OCI-LY1 (cell line): ENCODE results near the gene LRG1.

ENCODE experiments used
- H2AFZ ChIP-seq: fragments of 200-600 bp; sonication (generic), shearing (Covaris generic); 2 replicates; pipeline ENCODE4 v1.6.0; 2014; ENCODE audit warnings: antibody characterized with exemption, mild to moderate bottlenecking, low read length
- H3F3A ChIP-seq: fragments of 200-600 bp; sonication (generic), shearing (Covaris generic); 2 replicates; pipeline ENCODE4 v1.6.0; 2014; ENCODE audit warnings: mild to moderate bottlenecking, antibody characterized with exemption, low read length, moderate library complexity; ENCODE audit not compliant: insufficient read depth
- H3K27ac ChIP-seq: fragments of 200-600 bp; sonication (generic); 2 replicates; pipeline ENCODE4 v1.5.1; 2014; ENCODE audit warnings: low read length, mixed run types, mild to moderate bottlenecking, low read depth; ENCODE audit not compliant: poor library complexity, severe bottlenecking
- H3K27me3 ChIP-seq: fragments of 200-600 bp; sonication (generic); 2 replicates; pipeline ENCODE4 v1.6.0; 2014; ENCODE audit warnings: antibody characterized with exemption, mild to moderate bottlenecking, low read length, moderate library complexity; ENCODE audit not compliant: insufficient read depth
- H3K36me3 ChIP-seq: fragments of 200-600 bp; sonication (generic); 2 replicates; pipeline ENCODE4 v1.6.1; 2014; ENCODE audit warnings: mild to moderate bottlenecking, antibody characterized with exemption, low read length, moderate library complexity, mixed read lengths; ENCODE audit not compliant: insufficient read depth
- H3K4me1 ChIP-seq: fragments of 200-600 bp; sonication (generic); 2 replicates; pipeline ENCODE4 v1.5.1; 2014; ENCODE audit warnings: mild to moderate bottlenecking, low read length, moderate library complexity; ENCODE audit not compliant: insufficient read depth, severe bottlenecking
- H3K4me2 ChIP-seq: fragments of 200-600 bp; sonication (generic), shearing (Covaris generic); 2 replicates; pipeline ENCODE4 v1.6.1; 2014; ENCODE audit warnings: low read length
- H3K4me3 ChIP-seq: fragments of 200-600 bp; sonication (generic); 2 replicates; pipeline ENCODE4 v1.5.1; 2014; ENCODE audit warnings: low read length, low read depth, mild to moderate bottlenecking, mixed read lengths; ENCODE audit not compliant: poor library complexity, severe bottlenecking
- H3K79me2 ChIP-seq: fragments of 200-600 bp; shearing (Covaris generic); 2 replicates; pipeline ENCODE4 v1.6.1; 2016; ENCODE audit warnings: mixed run types, low read length, mixed read lengths; ENCODE audit not compliant: insufficient read depth
- H3K9ac ChIP-seq: fragments of 200-600 bp; sonication (generic), shearing (Covaris generic); 2 replicates; pipeline ENCODE4 v1.6.1; 2014; ENCODE audit warnings: mild to moderate bottlenecking, low read length, mixed read lengths
- H3K9me2 ChIP-seq: fragments of 200-600 bp; sonication (generic), shearing (Covaris generic); 2 replicates; pipeline ENCODE4 v1.6.1; 2014; ENCODE audit warnings: low read depth, mild to moderate bottlenecking, low read length, mixed read lengths
- H3K9me3 ChIP-seq: fragments of 200-600 bp; shearing (Covaris generic); 2 replicates; pipeline ENCODE4 v1.6.1; 2014; ENCODE audit warnings: low read length, mixed read lengths
- H4K20me1 ChIP-seq: fragments of 200-600 bp; sonication (generic), shearing (Covaris generic); 2 replicates; pipeline ENCODE4 v1.6.0; 2016; ENCODE audit warnings: mild to moderate bottlenecking, low read length; ENCODE audit not compliant: insufficient read depth
- CTCF ChIP-seq: fragments of 200-600 bp; sonication (generic), shearing (Covaris generic); IDR thresholded peaks from 2 replicates; pipeline ENCODE4 v1.5.1; 2017; ENCODE audit warnings: mild to moderate bottlenecking, antibody characterized with exemption, low read length, moderate library complexity, mixed read lengths
- EZH2 ChIP-seq: fragments of 200-600 bp; sonication (generic), shearing (Covaris generic); IDR thresholded peaks from 2 replicates; pipeline ENCODE4 v1.8.0; 2017; ENCODE audit warnings: borderline replicate concordance, mixed run types, mild to moderate bottlenecking, antibody characterized with exemption, low read length, moderate library complexity, mixed read lengths

Gene LRG1

DNA sequence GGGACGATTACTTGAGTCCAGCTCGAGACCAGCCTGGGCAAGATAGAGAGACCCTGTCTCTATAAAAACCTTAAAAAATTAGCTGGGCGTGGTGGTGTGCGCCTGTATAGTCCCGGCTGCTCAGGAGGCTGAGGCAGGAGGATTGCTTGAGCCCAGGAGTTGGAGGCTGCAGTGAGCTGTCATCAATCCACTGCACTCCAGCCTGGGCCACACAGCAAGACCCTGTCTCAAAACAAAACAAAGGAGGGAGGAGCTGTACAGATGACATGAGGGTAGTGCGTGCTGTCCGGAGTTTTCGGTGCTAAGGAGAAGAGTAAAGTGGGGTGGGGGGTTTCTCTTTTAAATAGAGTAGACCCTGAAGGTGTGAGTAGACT lies 45.2 kb downstream of the LRG1 start:
- Histone ChIP-seq H4K20me1 (no peaks in the 10 kb centered on the region), H3K36me3 (peaks cover 70% of the 10 kb centered on the region)
- TF ChIP-seq EZH2 (no peak), CTCF (no peak)

DNA sequence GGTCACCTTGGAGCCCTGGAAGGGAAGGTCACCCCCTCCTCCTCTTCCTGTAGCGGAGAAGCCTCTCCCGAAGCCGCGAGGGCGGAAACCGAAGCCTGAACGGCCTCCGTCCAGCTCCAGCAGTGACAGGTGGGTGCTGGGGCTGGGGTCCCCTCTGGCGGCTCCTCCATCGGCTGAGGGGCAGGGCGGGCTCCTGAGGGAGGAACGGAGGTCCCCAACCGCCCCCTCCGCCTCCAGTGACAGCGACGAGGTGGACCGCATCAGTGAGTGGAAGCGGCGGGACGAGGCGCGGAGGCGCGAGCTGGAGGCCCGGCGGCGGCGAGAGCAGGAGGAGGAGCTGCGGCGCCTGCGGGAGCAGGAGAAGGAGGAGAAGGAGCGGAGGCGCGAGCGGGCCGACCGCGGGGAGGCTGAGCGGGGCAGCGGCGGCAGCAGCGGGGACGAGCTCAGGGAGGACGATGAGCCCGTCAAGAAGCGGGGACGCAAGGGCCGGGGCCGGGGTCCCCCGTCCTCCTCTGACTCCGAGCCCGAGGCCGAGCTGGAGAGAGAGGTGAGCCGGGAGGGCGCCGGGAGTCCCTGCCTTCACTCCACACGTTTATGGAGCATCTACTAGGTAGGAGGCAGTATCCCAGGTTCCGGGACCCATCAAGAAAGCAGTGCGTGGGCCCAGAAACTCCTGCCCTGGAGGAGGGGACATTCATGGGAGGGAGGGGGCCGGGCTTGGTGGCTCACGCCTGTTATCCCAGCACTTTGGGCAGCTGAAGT lies 45.7 kb downstream of the LRG1 start:
- no peaks in the 10 kb centered on the region for H3F3A ChIP-seq
- no peaks in the 10 kb centered on the region for H3K4me1 ChIP-seq
- no peak overlapping the region for H2AFZ ChIP-seq
- H3K4me3 ChIP-seq, result no peak overlapping the region
- H3K9ac ChIP-seq, result no peak overlapping the region
- H3K9me2 ChIP-seq, result no peaks in the 10 kb centered on the region
- TF ChIP-seq EZH2, result no peak
- TF ChIP-seq CTCF, result no peak
- no peaks in the 10 kb centered on the region for H3K9me3 ChIP-seq
- no peaks in the 10 kb centered on the region for H3K27me3 ChIP-seq
- no peak overlapping the region for H3K4me2 ChIP-seq
- no peaks in the 10 kb centered on the region for H3K79me2 ChIP-seq
- H4K20me1 ChIP-seq, result no peaks in the 10 kb centered on the region
- H3K36me3 ChIP-seq, result peaks cover 73% of the 10 kb centered on the region
- H3K27ac ChIP-seq, result no peak overlapping the region

More for the DNA sequence above, 45.2 kb downstream of the LRG1 start:
- H3K4me3 ChIP-seq, result no peak overlapping the region
- no peaks in the 10 kb centered on the region for H3K4me1 ChIP-seq
- no peaks in the 10 kb centered on the region for H3K9me3 ChIP-seq
- no peaks in the 10 kb centered on the region for H3K27me3 ChIP-seq
- H3K4me2 ChIP-seq, result no peak overlapping the region
- no peaks in the 10 kb centered on the region for H3K79me2 ChIP-seq
- H3F3A ChIP-seq, result no peaks in the 10 kb centered on the region
- no peak overlapping the region for H3K27ac ChIP-seq
- no peaks in the 10 kb centered on the region for H3K9me2 ChIP-seq
- no peak overlapping the region for H2AFZ ChIP-seq
- H3K9ac ChIP-seq, result no peak overlapping the region

DNA sequence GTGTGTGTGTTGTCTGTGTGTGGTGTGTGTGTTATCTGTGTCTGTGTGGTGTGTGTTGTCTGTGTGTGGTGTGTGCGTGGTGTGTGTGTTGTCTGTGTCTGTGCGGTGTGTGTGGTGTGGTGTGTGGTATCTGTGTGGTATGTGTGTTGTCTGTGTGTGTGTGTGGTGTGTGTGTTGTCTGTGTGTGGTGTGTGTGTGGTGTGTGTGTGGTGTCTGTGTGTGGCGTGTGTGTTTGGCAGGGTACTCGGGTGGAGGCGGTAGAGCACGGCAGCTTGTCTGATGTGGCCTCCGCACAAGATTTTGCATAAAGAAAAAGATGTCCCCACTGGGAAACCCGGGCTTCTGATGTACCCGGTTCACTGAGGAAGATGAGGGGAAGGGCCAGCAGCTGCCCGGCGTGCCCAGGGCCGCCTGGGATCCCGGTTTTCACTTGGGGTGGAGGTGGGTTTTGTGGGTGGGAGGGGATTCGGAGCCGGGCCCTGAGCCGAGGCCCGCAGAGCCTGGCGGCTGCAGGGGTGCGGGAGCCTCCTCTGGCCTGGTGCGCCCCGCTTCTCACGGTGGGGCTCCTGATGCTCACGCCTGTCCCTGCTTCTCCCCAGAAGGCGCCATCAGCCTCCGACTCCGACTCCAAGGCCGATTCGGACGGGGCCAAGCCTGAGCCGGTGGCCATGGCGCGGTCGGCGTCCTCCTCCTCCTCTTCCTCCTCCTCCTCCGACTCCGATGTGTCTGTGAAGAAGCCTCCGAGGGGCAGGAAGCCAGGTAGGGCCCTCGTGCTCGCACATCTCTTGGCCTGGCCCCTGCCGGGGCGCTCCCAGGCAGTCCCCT lies 46.5 kb downstream of the LRG1 start:
- Histone ChIP-seq H3K4me1 (no peaks in the 10 kb centered on the region), H4K20me1 (no peaks in the 10 kb centered on the region), H3K9ac (no peak overlapping the region), H3K9me2 (no peaks in the 10 kb centered on the region), H3K79me2 (no peaks in the 10 kb centered on the region), H2AFZ (no peak overlapping the region), H3K4me2 (no peak overlapping the region), H3K36me3 (peaks cover 72% of the 10 kb centered on the region), H3K27me3 (no peaks in the 10 kb centered on the region), H3K9me3 (no peaks in the 10 kb centered on the region), H3K27ac (no peak overlapping the region), H3F3A (no peaks in the 10 kb centered on the region), H3K4me3 (no peak overlapping the region)
- TF ChIP-seq EZH2 (no peak), CTCF (no peak)
